GM12865 (cell line): ENCODE data around the gene ORAI3.

ENCODE experiments used
- DNase-seq: peaks from one replicate; pipeline ENCODE4 v3.0.0; 2010; ENCODE audit warnings: low read depth
- H3K4me3 ChIP-seq: 2 replicates; pipeline ENCODE4 v1.5.1; 2011; ENCODE audit warnings: mild to moderate bottlenecking, low read depth, low read length, control low read depth
- CTCF ChIP-seq: IDR thresholded peaks from 2 replicates; pipeline ENCODE4 v1.5.1; 2011; ENCODE audit warnings: low read length, control low read depth, low read depth, inconsistent platforms; ENCODE audit not compliant: insufficient read depth; ENCODE audit errors: missing control alignments

Gene ORAI3

GRCh38 chr16:30903596-30903995 lies 45.3 kb upstream of the ORAI3 start:
- DNase-seq: no peak
- no peak for TF ChIP-seq CTCF
- no peak overlapping the region for H3K4me3 ChIP-seq

- no peak for TF ChIP-seq CTCF
- no peak for DNase-seq
- H3K4me3 ChIP-seq: no peak overlapping the region
Measured at GRCh38 chr16:30904114-30904780, 44.6 kb upstream of the ORAI3 start.

- TF ChIP-seq CTCF: no peak
- no peak for DNase-seq
- H3K4me3 ChIP-seq: no peak overlapping the region
Measured at GRCh38 chr16:30907064-30907463, 41.8 kb upstream of the ORAI3 start.

- no peak for TF ChIP-seq CTCF
- no peak for DNase-seq
- no peak overlapping the region for H3K4me3 ChIP-seq
Measured at GRCh38 chr16:30910427-30911029, 38.3 kb upstream of the ORAI3 start.

GRCh38 chr16:30912794-30913412 lies 36.0 kb upstream of the ORAI3 start:
- H3K4me3 ChIP-seq: no peak overlapping the region
- no peak for DNase-seq
- no peak for TF ChIP-seq CTCF

- no peak overlapping the region for H3K4me3 ChIP-seq
- TF ChIP-seq CTCF: no peak
- no peak for DNase-seq
Measured at GRCh38 chr16:30914830-30915229, 34.0 kb upstream of the ORAI3 start.
